OCI-LY1 (cell line): ENCODE results near the gene TSPAN8.

ENCODE experiments used
- CTCF ChIP-seq: fragments of 200-600 bp; sonication (generic), shearing (Covaris generic); IDR thresholded peaks from 2 replicates; pipeline ENCODE4 v1.5.1; 2017; ENCODE audit warnings: mild to moderate bottlenecking, antibody characterized with exemption, low read length, moderate library complexity, mixed read lengths
- EZH2 ChIP-seq: fragments of 200-600 bp; sonication (generic), shearing (Covaris generic); IDR thresholded peaks from 2 replicates; pipeline ENCODE4 v1.8.0; 2017; ENCODE audit warnings: borderline replicate concordance, mixed run types, mild to moderate bottlenecking, antibody characterized with exemption, low read length, moderate library complexity, mixed read lengths

GRCh38 chr12:71108355-71108754 lies 49.4 kb downstream of the TSPAN8 start:
- no peak for TF ChIP-seq EZH2
- TF ChIP-seq CTCF = no peak
